HCT116 (cell line): ENCODE results near the gene AVPI1.

Source experiments
- EZH2 ChIP-seq: fragments of 200-600 bp; sonication (generic); IDR thresholded peaks from 2 replicates; pipeline ENCODE4 v1.6.1; 2017; ENCODE audit warnings: antibody characterized with exemption, mixed run types
- JUND ChIP-seq: IDR thresholded peaks from 2 replicates; pipeline ENCODE4 v1.6.1; 2012
- MAX ChIP-seq: IDR thresholded peaks from 2 replicates; pipeline ENCODE4 v1.6.1; 2012
- POLR2A ChIP-seq: IDR thresholded peaks from 2 replicates; pipeline ENCODE4 v1.7.0; 2011; ENCODE audit warnings: borderline replicate concordance; ENCODE audit not compliant: insufficient read depth, insufficient read length; ENCODE audit errors: extremely low read depth
- POLR2AphosphoS5 ChIP-seq: IDR thresholded peaks from 2 replicates; pipeline ENCODE4 v1.6.1; 2011; ENCODE audit warnings: mild to moderate bottlenecking, low read depth, low read length, moderate library complexity
- SP1 ChIP-seq: IDR thresholded peaks from 2 replicates; pipeline ENCODE4 v1.6.1; 2012; ENCODE audit warnings: low read depth
- TF ChIP-seq, protein P1 (sequence below): IDR thresholded peaks from 2 replicates; pipeline ENCODE4 v1.6.1; 2012
- TF ChIP-seq, protein P2 (sequence below), 3 experiments: fragments of 200-600 bp in 1 of 3; sonication (generic) in 1 of 3; IDR thresholded peaks in 2 of 3; conservative IDR thresholded peaks in 1 of 3; 2 replicates each; pipeline ENCODE4 v1.5.1; 2012 to 2017; ENCODE audit warnings: low read depth in 2 of 3, low read length in 2 of 3, antibody characterized with exemption in 1 of 3, borderline replicate concordance in 1 of 3, control low read depth in 1 of 3, mild to moderate bottlenecking in 1 of 3, mixed read lengths in 1 of 3, mixed run types in 1 of 3, moderate library complexity in 1 of 3; ENCODE audit not compliant: insufficient read depth in 1 of 3

DNA sequence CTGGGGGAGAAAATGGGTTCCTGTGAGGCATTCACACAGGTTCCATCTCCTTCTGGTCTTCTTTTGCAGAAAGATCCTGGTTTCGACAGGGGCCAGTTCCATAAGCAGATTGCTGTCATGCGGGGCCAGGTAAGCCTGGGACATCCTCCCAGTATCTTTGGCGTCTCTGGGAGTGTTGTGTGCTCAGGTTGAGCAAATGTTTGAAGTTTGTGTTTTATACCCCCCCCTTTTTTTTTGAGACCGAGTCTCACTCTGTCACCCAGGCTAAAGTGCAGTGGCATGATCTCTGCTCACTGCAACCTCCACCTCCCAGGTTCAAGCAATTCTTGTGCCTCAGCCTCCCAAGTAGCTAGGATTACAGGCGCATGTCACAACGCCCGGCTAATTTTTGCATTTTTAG lies 20.0 kb downstream of the AVPI1 start:
- TF ChIP-seq POLR2AphosphoS5 (no peak), SP1 (no peak), MAX (no peak), EZH2 (no peak), JUND (no peak), POLR2A (no peak)
- TF ChIP-seq, protein P1, sequence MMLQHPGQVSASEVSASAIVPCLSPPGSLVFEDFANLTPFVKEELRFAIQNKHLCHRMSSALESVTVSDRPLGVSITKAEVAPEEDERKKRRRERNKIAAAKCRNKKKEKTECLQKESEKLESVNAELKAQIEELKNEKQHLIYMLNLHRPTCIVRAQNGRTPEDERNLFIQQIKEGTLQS: no peak
- TF ChIP-seq, protein P2, sequence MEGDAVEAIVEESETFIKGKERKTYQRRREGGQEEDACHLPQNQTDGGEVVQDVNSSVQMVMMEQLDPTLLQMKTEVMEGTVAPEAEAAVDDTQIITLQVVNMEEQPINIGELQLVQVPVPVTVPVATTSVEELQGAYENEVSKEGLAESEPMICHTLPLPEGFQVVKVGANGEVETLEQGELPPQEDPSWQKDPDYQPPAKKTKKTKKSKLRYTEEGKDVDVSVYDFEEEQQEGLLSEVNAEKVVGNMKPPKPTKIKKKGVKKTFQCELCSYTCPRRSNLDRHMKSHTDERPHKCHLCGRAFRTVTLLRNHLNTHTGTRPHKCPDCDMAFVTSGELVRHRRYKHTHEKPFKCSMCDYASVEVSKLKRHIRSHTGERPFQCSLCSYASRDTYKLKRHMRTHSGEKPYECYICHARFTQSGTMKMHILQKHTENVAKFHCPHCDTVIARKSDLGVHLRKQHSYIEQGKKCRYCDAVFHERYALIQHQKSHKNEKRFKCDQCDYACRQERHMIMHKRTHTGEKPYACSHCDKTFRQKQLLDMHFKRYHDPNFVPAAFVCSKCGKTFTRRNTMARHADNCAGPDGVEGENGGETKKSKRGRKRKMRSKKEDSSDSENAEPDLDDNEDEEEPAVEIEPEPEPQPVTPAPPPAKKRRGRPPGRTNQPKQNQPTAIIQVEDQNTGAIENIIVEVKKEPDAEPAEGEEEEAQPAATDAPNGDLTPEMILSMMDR (IDR thresholded peaks at IDR 0.05 in 2 of 3, conservative IDR thresholded peaks at IDR 0.05 in 1 of 3; ENCODE audit: borderline replicate concordance in 1 of 3, insufficient read depth in 1 of 3, low read depth in 2 of 3, low read length in 2 of 3): no peak
